HUDEP-2 (cell line): ENCODE results near the gene IL2RG.

Experiments used
- DNase-seq, 76 experiments: peaks; one replicate each; lab custom pipeline; 2025; ENCODE audit not compliant: unreplicated experiment in 76 of 76; lab: John Stamatoyannopoulos, UW

IL2RG gene

DNA sequence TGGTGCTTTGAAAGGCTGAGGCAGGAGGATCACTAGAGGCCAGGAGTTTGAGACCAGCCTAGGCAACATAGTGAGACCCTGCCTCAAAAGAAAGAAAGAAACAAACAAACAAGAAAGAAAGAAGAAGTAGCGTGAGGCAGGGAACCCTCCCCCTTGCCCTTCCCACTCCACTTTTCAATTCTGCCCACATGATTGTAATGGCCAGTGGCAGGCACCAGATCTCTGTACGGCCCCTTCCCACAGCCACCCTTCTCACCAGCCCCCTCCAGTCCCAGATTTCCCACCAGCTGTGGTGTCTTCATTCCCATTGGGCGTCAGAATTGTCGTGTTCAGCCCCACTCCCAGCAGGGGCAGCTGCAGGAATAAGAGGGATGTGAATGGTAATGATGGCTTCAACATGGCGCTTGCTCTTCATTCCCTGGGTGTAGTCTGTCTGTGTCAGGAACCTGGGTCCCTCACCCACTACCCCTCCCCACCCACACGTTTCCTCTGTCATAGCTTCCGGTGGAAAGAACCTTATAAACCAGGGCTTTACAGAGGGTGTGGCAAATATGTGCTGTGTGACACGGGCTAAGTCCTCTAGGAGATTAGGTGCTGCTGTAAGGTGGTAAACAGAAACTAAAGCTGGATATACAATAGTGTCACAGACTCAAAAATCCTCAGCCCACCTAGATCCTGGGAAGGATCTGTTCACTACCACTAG, at the start of gene IL2RG:
Gene IL2RG (minus strand): TSS at position 437 of the 703 bp plus-strand sequence. CDS start 38 bp downstream, at position 399.
- peak in 5 of 76 experiments; percentile 2 to 15 (median 6) for DNase-seq

DNA sequence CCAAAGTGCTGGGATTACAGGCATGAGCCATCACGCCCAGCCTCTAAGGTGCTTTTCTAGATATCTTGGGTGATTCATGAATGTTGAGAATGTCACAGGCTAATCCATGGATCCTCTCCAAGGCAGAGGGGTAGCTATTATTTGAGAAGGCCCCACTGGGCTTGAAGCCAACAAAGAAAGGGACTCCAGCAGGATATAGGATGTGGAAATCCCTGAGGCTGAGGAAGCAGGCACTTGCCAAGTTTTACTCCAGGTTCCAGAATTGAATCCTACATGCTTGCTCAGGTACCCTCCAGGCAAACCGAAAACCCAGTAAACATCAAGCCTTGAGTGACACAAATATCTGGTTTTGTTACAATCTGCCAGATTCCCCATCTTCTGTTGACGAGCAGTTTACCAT, 49.1 kb upstream of the IL2RG start:
- DNase-seq = no peak

DNA sequence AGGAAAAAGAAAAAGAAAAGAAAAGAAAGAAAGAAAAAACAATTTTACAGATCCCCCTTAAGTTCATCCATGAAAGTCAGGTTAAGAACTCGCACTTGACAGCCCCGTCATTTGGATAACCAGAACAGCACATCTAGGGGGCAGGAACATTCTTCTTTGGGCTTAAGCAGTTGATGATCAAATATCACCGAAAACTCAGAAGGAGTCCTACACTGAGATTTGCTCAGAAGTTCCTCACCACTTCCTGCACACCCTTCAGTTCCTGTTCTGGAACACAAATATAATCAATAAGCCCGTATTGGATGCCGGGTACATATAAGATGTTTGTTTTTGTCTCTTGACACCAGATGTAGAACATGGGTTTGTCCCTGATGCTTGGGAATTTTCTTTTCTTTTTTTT, 48.0 kb upstream of the IL2RG start:
- no peak for DNase-seq

DNA sequence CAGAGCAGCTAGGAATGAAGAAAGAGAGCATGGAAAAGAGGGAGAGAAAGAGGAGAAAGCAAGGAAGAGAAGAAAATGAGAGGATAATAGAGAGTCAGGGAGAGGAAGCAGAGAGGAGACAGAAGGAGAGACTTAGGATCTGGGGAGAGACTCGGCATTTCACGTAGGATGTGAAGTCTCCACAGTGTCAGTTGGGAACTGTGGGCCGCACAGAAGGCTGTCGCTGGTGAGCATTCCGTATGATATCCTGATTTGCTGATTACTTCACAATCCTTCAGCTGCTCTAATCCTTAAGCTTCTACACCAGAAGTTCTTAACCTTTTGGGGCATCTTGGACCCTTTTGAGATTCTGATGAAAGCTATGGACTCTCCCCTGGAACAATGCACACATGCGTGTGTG, 47.2 kb upstream of the IL2RG start:
- no peak for DNase-seq

DNA sequence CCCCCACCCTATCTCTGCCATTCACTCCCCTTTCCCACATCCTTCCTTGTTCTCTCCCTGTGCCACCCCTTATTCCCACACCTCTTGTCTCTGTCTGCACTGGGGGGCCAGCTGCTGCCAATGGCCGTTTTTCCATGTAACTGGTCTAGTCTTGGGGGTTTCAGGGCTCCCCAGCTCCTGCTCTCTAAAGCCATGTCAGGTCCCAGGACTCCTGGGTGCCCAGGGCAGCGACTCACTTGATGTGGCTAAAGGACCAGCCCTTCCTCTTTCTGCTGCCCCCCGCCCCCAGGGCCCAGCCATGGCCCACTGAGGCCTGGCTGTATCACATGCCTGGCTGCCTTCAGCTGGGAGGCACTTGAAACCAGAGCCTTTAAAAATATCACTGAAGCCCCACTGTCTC, 43.3 kb upstream of the IL2RG start:
- DNase-seq = no peak

DNA sequence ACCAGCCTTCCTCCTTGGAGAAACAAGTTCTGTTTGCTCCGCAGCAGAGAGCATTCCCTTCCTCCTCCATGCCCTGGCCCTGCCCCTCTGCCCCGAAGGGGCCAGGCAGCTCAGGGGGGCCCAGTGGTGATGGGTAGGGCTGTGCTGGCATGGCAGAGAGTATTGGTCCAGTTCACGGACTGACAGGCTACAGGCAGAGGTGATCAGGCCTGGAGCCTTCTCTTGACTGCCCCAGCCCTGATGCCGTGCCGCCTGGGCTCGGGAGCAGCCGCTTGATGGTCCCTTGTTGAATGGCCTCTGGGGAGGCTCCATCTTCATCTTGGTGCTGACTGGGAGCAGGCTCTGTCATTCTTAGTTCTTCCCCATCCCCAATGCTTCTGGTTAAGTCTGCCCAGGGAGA, 42.8 kb upstream of the IL2RG start:
- DNase-seq = no peak

DNA sequence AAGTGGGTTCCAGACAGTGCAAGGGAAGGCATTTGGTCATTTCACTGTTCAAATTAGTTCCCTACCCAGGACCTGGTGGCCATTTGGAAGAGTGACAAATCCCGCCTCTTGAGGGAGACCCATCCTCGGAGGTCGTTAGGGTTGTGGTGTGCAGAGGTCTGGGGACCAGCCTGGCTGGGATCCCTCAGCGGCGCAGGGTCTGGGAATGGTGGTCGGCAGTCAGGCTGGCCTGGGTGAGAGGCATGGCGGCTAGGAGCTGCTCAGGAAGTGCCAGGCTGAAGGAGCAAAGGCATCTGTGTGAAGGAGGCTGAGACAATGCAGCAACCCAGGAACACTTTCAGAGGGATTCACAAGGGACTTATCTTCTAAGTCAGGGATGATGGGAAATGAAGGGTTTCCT, 40.0 kb upstream of the IL2RG start:
- DNase-seq = no peak

DNA sequence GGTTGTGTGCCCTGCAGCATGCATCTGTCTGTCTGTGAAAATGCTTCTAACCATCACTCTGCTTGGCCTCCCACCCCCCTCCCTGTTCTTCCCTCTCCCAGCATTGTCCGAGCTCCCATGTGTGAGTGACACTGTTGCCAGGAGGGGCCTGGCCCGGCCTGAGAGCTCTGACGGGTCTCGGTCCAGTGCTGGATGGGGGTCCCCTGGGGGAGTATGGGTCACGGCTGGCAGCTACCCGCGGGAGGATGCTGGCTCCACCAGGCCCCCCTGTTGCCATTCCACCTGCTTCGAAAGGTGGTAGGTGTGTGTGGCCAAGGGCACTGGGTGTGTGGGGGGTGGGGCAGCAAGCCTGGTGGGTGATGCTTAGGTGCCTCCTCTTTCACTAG, 36.9 kb upstream of the IL2RG start:
- no peak for DNase-seq

DNA sequence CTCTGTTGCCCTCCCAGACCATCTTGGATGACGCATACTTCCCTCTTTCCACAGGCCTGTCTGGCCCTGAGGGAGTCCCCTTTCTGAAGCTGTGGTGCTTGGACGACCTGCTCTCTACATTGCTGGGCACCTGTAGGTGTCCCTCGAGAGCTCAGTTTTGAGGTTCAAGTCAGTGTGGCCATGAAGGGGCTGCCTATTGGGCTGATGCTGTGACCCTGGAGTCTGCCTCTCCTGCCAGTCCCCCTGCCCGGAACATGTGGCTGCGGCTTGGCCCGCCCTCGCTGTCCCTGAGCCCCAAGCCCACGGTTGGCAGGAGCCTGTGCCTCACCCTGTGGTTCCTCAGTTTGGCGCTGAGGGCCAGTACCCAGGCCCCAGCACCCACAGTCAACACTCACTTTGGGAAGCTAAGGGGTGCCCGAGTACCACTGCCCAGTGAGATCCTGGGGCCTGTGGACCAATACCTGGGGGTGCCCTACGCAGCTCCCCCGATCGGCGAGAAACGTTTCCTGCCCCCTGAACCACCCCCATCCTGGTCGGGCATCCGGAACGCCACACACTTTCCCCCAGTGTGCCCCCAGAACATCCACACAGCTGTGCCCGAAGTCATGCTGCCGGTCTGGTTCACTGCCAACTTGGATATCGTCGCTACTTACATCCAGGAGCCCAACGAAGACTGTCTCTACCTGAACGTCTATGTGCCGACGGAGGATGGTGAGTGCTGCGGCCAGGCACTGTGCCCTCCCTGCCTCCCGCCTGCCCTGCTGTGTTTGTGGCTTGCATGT, 36.3 kb upstream of the IL2RG start:
- DNase-seq = no peak

DNA sequence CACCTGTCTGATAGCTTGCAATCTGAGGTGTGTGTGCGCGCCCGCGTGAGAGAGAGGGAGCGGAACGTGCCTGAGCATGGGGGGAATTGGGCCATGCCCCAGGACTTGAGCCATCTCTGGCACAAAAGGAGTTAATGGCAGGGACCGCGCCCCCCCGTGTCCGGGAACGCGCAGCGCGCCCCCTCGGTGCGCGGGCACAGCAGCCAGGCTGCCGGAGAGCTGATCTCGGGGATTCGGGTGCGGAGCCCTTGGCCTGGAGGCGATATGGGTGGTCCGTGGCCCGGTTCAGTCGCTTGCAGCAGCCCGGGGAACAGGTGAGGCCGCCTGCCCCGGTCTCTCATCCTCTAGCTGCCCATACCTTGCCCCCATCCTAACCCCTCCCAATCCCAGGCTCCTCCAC, 33.3 kb upstream of the IL2RG start, which contains the start of gene NLGN3:
Gene NLGN3 (plus strand): TSS at position 191 of the 400 bp plus-strand sequence. CDS start 2,909 bp downstream, outside the sequence.
- no peak for DNase-seq

DNA sequence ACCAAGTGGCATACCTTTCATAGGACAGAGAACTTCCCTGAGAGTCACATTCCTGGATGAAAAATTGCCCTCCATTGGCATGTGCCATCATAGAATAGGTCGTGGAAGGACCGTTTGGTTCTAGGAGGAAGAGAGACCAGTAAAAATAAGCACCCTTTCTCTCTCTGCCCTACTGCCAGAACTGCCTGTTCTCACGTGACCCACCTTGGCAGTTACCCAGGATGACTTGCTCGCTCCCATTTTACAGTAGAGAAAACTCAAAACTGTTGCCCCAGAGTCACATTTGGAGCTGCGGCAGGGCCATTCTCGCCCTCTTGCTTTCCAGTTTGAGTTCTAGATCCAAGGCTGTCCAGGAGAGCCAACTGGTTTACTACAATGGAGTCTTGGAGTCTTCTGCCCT, 32.1 kb upstream of the IL2RG start:
- DNase-seq = peak in 60 of 76 experiments; percentile 0 to 57 (median 18)

DNA sequence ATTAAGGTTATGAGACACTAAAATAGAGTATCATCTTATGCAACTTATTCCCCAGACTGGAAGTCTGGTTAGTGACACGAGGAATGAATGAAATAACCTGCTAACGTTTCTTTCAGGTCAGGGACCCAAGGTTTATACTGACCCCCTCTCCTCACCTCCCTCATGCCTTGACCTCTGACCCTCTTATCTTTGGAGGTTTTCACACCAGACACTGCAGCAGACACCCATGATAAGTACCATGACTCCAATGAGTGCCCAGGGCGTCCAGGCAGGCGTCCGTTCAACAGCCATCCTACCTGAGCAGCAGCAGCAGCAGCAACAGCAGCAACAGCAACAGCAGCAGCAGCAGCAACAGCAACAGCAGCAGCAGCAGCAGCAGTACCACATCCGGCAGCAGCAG, 29.1 kb upstream of the IL2RG start:
- no peak for DNase-seq

DNA sequence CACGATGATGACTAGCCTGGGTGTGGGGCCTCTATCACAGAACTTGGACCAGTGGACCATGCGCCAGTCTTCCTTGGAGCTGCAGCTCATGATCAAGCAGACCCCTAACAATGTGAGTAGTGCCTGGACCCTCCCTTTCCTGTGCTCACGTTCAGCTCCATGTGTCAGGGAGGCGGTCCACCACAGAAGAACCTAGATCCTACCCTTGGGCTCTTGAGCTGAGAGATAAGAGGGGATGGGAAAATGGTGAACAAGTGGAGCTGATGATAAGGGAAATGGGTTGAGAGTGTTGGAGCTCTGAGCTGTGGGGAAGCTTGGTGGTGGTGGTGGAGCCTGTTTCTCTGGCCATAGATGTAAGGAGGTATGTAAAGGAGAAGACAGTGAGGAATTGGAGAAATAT, 20.1 kb upstream of the IL2RG start:
- peak in 59 of 76 experiments; percentile 1 to 72 (median 17) for DNase-seq

DNA sequence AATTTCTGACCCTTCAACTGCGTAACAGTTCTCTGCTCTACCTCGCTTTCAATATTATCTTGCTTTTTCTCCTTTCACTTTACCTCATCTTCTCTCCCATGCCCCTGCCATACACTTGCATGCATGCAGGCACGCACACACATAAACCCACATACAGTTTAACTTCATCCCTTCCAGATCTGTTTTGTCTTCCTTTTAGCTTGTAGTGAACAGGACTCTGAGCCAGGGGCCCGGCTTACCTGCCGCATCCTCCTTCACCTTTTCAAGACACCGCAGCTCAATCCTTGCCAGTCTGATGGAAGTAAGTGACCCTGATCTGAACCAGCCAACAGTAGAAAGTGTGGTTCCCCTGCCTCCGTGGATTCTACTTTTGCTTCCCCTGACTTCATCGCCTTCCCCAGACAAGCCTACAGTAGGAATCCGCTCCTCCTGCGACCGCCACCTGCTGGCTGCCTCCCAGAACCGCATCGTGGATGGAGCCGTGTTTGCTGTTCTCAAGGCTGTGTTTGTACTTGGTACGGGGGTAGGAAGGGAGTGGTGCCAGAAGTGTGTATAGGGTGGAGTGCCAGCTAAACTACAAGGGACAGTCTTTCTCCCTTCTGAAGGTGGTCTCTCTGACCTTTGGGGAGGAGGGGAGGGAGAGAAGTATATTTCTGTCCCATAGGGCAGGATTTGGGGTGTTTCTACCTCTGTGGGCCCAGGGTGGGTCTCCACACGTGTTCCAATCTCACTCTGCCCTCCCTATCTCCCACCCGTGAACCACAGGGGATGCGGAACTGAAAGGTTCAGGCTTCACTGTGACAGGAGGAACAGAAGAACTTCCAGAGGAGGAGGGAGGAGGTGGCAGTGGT, 17.8 kb upstream of the IL2RG start:
- peak in 66 of 76 experiments; percentile 0 to 70 (median 42) for DNase-seq

DNA sequence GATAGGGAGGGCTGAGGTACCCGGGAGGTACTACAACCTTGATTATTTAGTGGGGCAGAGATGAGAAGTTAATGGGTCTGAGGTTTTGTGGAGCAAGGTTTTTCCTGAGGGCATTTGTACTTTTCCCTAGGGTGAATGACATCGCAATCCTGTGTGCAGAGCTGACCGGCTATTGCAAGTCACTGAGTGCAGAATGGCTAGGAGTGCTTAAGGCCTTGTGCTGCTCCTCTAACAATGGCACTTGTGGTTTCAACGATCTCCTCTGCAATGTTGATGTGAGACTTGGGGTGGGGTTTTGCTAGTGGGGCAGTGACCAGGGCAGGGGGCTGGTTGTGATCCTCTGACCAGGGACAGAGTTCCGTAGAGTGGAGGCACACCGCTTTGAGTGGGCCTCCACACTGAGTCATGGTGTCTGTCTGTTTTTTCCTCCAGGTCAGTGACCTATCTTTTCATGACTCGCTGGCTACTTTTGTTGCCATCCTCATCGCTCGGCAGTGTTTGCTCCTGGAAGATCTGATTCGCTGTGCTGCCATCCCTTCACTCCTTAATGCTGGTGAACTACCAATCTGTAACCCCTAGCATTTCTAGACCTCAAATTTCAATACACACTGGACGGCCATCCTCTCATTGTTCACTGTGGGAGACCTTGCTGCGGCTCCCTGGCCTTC, 16.9 kb upstream of the IL2RG start:
- DNase-seq = no peak

DNA sequence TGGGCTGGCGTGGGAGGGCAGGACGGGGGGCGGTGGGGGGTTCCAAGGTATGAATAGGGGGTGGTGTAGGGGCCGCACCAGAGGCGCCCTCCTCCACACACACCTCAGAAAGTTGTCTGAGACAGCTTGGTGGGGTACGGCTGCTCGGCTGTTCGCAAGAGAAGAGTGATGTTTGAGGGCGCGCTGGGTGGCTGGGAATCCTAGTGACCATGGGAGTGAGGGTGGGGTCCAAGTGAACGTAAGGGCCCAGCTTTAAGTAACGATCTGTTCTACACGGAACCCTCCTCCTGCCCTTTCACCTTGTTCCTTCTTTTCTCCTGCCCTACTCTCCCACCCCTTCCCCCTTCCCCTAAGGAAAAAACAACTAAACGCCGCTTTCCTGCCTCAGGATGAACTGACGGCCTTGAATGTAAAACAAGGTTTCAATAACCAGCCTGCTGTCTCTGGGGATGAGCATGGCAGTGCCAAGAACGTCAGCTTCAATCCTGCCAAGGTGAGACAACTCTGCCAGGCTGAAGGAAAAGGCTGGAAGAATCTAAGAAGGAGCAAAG, 7.7 kb upstream of the IL2RG start:
- peak in 1 of 76 experiments; percentile 0 for DNase-seq

DNA sequence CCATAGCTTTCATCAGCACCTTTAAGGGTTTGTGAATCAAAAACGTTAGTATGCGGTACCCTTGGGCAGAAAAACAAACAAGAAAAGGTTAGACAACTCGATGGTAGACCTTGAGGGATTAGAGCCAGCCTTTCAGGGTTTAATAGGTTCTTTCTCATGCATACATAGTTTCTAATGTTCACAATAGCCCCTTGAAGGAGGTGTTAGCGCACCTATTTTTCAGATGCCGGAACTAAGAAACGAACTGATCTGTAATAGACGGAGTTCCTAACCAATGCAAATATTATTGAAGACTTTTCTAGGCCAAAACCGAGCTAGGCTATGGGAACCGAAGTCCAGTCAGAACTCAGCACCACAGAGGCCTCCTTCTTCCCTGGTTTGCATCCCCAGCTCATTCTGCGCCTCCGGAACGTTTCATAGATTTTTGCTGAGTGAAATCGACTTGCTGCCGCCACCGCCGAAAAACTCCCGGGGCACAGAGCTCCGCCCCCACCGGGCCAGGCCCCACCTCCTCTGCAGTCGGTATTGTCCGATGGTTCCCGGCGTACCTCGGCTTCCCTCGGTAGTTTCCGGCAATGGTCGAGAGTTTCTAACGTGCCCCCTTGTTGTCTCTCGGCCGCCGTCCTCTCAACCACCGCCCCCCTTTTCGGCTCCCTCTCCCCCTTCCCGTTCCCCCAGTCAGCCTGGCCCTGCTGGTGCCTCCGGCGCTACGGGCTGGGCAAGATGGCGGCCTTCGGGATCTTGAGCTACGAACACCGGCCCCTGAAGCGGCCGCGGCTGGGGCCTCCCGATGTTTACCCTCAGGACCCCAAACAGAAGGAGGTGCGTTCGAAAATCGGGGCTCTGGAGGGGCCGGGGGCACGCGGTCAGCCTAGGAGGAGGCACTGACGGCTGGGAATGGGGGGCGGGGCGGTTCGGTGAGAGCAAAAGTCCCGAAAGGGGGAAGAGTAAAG, 6.9 kb upstream of the IL2RG start, which contains the start of gene MED12:
Gene MED12 (plus strand): TSS at position 565 of the 953 bp plus-strand sequence. CDS start 159 bp downstream, at position 724.
- DNase-seq = peak in 73 of 76 experiments; percentile 1 to 80 (median 57)

DNA sequence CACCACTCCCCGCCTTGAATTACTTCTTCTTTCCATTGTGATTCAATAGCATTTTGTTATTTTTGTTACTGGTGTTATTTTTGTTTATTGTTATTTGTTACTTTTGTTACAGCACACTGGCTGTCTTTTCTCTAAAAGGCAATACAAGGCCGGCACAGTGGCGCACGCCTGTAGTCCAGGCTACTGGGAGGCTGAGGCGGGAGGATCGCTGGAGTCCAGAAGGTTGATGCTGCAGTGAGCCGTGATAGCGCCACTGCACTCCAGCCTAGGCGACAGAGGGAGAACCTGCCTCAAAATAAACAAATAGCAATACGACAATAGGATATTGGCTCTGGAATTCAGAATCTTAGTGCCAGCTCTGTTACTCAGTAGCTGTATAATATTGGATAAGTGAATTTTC, 6.0 kb upstream of the IL2RG start:
- no peak for DNase-seq

DNA sequence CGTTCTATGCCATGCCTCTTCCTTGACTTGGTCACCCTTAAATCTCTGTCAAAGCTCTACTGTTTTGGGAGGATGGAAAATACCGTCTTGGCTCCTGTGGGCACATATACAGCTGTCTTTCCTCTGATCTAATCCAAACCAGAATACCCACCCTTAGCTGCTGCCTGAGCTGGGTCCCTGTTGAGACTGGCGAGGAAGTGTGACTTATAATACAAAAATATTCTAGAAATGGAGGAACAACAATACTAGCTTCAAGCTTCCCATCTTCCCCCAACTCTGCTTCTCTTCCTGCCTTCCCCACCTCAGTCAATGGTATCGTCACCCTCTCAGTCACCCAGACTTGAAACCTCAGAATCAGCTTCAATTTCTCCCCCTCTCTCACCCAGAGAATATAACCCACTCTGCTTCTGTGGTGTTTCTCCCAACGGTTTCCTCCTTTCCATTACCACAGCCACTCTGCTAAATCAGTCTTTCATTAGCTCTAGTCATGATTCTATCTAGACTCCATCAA, 599 bp upstream of the IL2RG start:
- no peak for DNase-seq
